ENCODE data around the gene CDC37L1. TPM values are rescaled to one million over a fixed set of nuclear protein-coding genes. Genes with fewer than 3 reads are reported as not detected.
"Not testable (repeated sequence)": the region's sequence is repeated elsewhere in the genome, so short reads cannot be mapped to it uniquely, and the experiment has no call there.

CDC37L1 gene
- total RNA-seq, 4 donors from 2014 or later = 33.8 to 44.6 (median 37.3) TPM

DNA sequence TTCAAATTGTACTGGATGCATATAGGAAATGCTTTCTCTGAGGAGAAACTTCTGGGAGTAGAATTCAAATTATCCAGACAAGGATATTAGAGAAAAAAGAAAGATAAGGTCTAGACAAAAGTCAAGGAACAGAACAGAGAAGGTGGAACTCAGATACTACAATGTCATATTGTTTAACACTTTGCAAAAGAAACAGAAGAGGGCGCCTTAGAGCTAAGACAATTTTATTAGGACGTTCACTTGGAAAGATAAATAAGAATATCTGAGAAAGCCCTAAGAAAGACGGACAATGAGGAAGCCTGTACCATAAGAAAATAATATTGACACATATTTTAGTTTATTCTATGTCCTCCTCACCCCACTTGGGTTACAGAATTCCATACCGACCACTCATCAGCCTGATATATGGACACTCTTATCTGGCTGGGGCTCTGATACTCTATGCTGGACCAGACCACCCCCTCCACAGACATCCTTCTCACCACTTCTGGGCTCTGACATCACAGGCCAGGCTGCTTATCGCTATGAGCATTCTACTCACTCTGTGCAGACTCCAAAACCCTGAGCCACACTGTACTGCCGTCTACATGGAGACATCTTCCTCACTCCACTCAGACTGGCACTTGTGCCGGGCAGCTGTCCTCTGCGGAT, 70.8 kb downstream of the CDC37L1 start:
- Histone ChIP-seq H3K36me3 (no peaks in the 10 kb centered on the region), H3K27ac (no peak overlapping the region), H3K4me1 (no peaks in the 10 kb centered on the region), H3K27me3 (no peaks in the 10 kb centered on the region), H3K9me3 (no peaks in the 10 kb centered on the region), H3K4me3 (replicated peaks in 1 of 3) (no peak overlapping the region)
- intact Hi-C loops (cut with DNase I) = no loop called here
- TF ChIP-seq, protein P1, sequence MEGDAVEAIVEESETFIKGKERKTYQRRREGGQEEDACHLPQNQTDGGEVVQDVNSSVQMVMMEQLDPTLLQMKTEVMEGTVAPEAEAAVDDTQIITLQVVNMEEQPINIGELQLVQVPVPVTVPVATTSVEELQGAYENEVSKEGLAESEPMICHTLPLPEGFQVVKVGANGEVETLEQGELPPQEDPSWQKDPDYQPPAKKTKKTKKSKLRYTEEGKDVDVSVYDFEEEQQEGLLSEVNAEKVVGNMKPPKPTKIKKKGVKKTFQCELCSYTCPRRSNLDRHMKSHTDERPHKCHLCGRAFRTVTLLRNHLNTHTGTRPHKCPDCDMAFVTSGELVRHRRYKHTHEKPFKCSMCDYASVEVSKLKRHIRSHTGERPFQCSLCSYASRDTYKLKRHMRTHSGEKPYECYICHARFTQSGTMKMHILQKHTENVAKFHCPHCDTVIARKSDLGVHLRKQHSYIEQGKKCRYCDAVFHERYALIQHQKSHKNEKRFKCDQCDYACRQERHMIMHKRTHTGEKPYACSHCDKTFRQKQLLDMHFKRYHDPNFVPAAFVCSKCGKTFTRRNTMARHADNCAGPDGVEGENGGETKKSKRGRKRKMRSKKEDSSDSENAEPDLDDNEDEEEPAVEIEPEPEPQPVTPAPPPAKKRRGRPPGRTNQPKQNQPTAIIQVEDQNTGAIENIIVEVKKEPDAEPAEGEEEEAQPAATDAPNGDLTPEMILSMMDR (IDR thresholded peaks at IDR 0.05) = peak in 5 of 6 experiments; percentile 11 to 58 (median 45)
- no peak for TF ChIP-seq POLR2A (IDR thresholded peaks at IDR 0.05)
- DNase-seq = no peak
- WGBS, 2 donors = 39 to 41% methylated on average over 8 of the region's 8 CpGs

DNA sequence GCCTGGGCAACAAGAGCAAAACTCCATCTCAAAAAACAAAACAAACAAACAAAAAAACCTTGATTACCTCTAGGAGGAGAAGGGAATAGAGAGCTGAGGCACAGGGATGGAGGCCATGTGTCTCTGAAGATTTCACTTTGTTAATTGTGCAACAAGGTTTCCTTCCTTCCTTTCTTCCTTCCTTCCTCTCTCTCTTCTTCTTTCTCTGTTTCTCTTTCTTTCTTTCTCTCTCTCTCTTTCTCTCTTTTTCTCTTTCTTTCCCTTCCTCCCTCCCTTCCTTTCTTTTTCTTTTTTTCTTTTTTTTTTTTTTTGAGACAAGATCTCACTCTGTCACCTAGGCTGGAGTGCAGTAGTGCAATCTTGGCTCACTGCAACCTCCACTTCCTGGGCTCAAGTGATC, 75.2 kb downstream of the CDC37L1 start:
- H3K27me3 ChIP-seq; H3K36me3 ChIP-seq; H3K4me3 ChIP-seq (replicated peaks in 1 of 3); H3K9me3 ChIP-seq; DNase-seq; H3K4me1 ChIP-seq; intact Hi-C loops (cut with DNase I); H3K27ac ChIP-seq: not testable (repeated sequence)

- no peak for DNase-seq
- no peak for TF ChIP-seq POLR2A (IDR thresholded peaks at IDR 0.05)
- TF ChIP-seq, protein P1 (IDR thresholded peaks at IDR 0.05) = no peak
- intact Hi-C loops (cut with DNase I) = no loop called here
- H3K27me3 ChIP-seq = no peaks in the 10 kb centered on the region
- H3K9me3 ChIP-seq = no peaks in the 10 kb centered on the region
- H3K36me3 ChIP-seq = no peaks in the 10 kb centered on the region
- 71 to 73% methylated on average over 5 of the region's 5 CpGs for whole genome bisulfite sequencing, 2 donors
- H3K4me1 ChIP-seq = no peaks in the 10 kb centered on the region
- no peak overlapping the region for H3K27ac ChIP-seq
- no peak overlapping the region for H3K4me3 ChIP-seq (replicated peaks in 1 of 3)
Observed at GRCh38 chr9:4755026-4755609, 75.7 kb downstream of the CDC37L1 start.

DNA sequence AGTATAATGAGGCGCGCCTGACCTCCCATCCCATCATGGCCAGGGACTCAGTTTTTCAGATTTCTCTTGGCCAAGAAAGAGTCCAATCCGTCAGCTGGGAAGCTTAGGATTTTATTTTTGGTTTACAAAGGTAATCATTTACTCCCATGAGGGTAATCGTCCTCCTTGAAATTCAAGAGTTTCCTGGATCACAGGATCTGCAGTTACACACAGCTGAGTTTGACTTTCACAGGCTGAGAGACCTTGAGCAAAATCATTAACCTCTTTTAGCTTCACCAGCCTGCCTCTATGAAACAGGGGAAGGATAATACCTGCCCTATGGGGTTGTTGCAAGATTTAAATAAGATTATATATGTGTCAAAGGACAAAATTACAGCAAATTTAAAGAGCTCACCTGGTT, 77.1 kb downstream of the CDC37L1 start:
- no peak for TF ChIP-seq POLR2A (IDR thresholded peaks at IDR 0.05)
- TF ChIP-seq, protein P1 (IDR thresholded peaks at IDR 0.05) = no peak
- DNase-seq = no peak
- Histone ChIP-seq H3K36me3 (no peaks in the 10 kb centered on the region), H3K27ac (no peak overlapping the region), H3K4me3 (replicated peaks in 1 of 3) (no peak overlapping the region), H3K9me3 (no peaks in the 10 kb centered on the region), H3K4me1 (no peaks in the 10 kb centered on the region), H3K27me3 (no peaks in the 10 kb centered on the region)
- intact Hi-C loops (cut with DNase I) = no loop called here
- WGBS, 2 donors = 73 to 78% methylated on average over 4 of the region's 4 CpGs

Other genes with a start within 250 kb of the CDC37L1 start
- 10 to 100 TPM; 48.4 to 56.7 (median 49.7) TPM for gene SLC1A1, start 189.1 kb upstream of the CDC37L1 start, total RNA-seq
- 10 to 100 TPM in 3 of 4 donors, 1 to 10 TPM in 1; 7.5 to 12.4 (median 11.2) TPM for gene PLPP6, start 17.3 kb upstream of the CDC37L1 start, total RNA-seq
- gene SPATA6L, start 13.1 kb upstream of the CDC37L1 start, total RNA-seq = 10 to 100 TPM; 14.3 to 21.0 (median 16.9) TPM
- gene AK3, start 61.6 kb downstream of the CDC37L1 start, total RNA-seq = 100 to 1,000 TPM in 1 of 4 donors, 10 to 100 TPM in 3; 90.1 to 101 (median 92.7) TPM
- 10 to 100 TPM; 15.6 to 29.3 (median 18.3) TPM for gene RCL1, start 113.4 kb downstream of the CDC37L1 start, total RNA-seq

All from thyroid gland (tissue), 4 donors.